HepG2 (cell line): Measurements from ENCODE around the gene ATP8A1. TPM values are rescaled to one million over a fixed set of nuclear protein-coding genes. Genes with fewer than 3 reads are reported as not detected.
"Not testable (repeated sequence)": the region's sequence is repeated elsewhere in the genome, so short reads cannot be mapped to it uniquely, and the experiment has no call there.

Experiments used
- ATAC-seq: fragments of 200-7000 bp; cut with Tn5 transposase; 3 replicates; pipeline ENCODE4 v1.9.1; 2020; ENCODE audit warnings: mild to moderate bottlenecking, moderate library complexity
- BruUV-seq: library from RNA; stranded (reverse); fragments of 400-500 nt; replicated peaks from 2 replicates; lab custom pipeline; 2021; lab: Mats Ljungman, UMichigan
- CTCF ChIA-PET: fragments of 300-600 bp; formaldehyde crosslinking; extraction: SDS; loops from one replicate; lab custom pipeline; 2021; ENCODE audit warnings: low total read pairs, inconsistent platforms, low intra/inter-chr PET ratio; lab: Yijun Ruan, JAX
- POLR2A ChIA-PET: fragments of 350-600 bp; sonication (Branson Sonifier 250); formaldehyde crosslinking; loops from one replicate; lab custom pipeline; 2020; ENCODE audit warnings: antibody characterized with exemption, inconsistent platforms; lab: Yijun Ruan, JAX
- DNase-seq: peaks from one replicate; pipeline ENCODE4 v3.0.0-alpha.2; 2015; ENCODE audit warnings: low spot score
- FAIRE-seq: peaks from 3 replicates; lab custom pipeline; 2011; peaks lifted over from hg19 to GRCh38; lab: Jason Lieb, UNC
- H2AFZ ChIP-seq: one replicate; pipeline ENCODE4 v1.6.1; 2011; ENCODE audit warnings: low read length, inconsistent platforms
- H3K27ac ChIP-seq: fragments of 300-600 bp; 3 replicates; pipeline ENCODE4 v1.8.0; 2011; ENCODE audit warnings: mixed run types, mild to moderate bottlenecking, mixed read lengths, low read length, inconsistent platforms; ENCODE audit not compliant: insufficient read depth; ENCODE audit errors: extremely low read length
- H3K27me3 ChIP-seq, 2 experiments: fragments of 200-600 bp in 1 of 2; 2 replicates in 1 of 2; 3 replicates in 1 of 2; pipeline versions ENCODE4 v1.6.0 to v1.8.0; 2011; ENCODE audit warnings: low read length in 2 of 2, mild to moderate bottlenecking in 2 of 2, moderate library complexity in 2 of 2, inconsistent platforms in 1 of 2; ENCODE audit not compliant: insufficient read depth in 2 of 2, control insufficient read depth in 1 of 2
- H3K36me3 ChIP-seq, 2 experiments: fragments of 200-600 bp in 1 of 2; replicated peaks in 1 of 2; 2 replicates in 1 of 2; 3 replicates in 1 of 2; pipeline versions ENCODE4 v1.5.1 to v1.8.0; 2011; ENCODE audit warnings: low read length in 2 of 2, inconsistent platforms in 1 of 2; ENCODE audit not compliant: insufficient read depth in 2 of 2, control insufficient read depth in 1 of 2
- H3K4me1 ChIP-seq: 2 replicates; pipeline ENCODE4 v1.5.1; 2012; ENCODE audit warnings: low read length, inconsistent platforms; ENCODE audit not compliant: insufficient read depth
- H3K4me2 ChIP-seq: 2 replicates; pipeline ENCODE4 v1.6.0; 2011; ENCODE audit warnings: low read depth, low read length, inconsistent platforms
- H3K4me3 ChIP-seq, 3 experiments: fragments of 200-600 bp in 1 of 3; sonication (generic), shearing (Covaris generic) in 1 of 3; replicated peaks in 1 of 3; 2 replicates each; pipeline ENCODE4 v1.5.1; 2011 to 2016; ENCODE audit warnings: low read length in 3 of 3, inconsistent platforms in 2 of 3, low read depth in 2 of 3, mild to moderate bottlenecking in 2 of 3, control low read depth in 1 of 3, mixed read lengths in 1 of 3; ENCODE audit not compliant: insufficient read depth in 1 of 3
- H3K79me2 ChIP-seq: one replicate; pipeline ENCODE4 v1.6.1; 2011; ENCODE audit warnings: low read length, inconsistent platforms; ENCODE audit not compliant: insufficient read depth
- H3K9ac ChIP-seq: 2 replicates; pipeline ENCODE4 v1.6.0; 2011; ENCODE audit warnings: mild to moderate bottlenecking, low read depth, low read length, inconsistent platforms; ENCODE audit not compliant: insufficient read depth
- H3K9me3 ChIP-seq: 2 replicates; pipeline ENCODE4 v1.5.1; 2012; ENCODE audit warnings: mild to moderate bottlenecking, low read length
- H4K20me1 ChIP-seq: 2 replicates; pipeline ENCODE4 v1.6.0; 2011; ENCODE audit warnings: inconsistent platforms, mild to moderate bottlenecking, low read length, moderate library complexity; ENCODE audit not compliant: insufficient read depth
- E2F2 ChIP-seq: sonication (generic); formaldehyde crosslinking; IDR thresholded peaks from 2 replicates; pipeline ENCODE4 v1.4.0; 2020; ENCODE audit warnings: missing genetic modification reagents, borderline replicate concordance
- HIVEP1 ChIP-seq: sonication (generic); formaldehyde crosslinking; IDR thresholded peaks from 2 replicates; pipeline ENCODE4 v1.4.0; 2020; ENCODE audit warnings: mild to moderate bottlenecking, missing genetic modification reagents
- HMGXB3 ChIP-seq: sonication (generic); formaldehyde crosslinking; IDR thresholded peaks from 2 replicates; pipeline ENCODE4 v1.4.0; 2020; ENCODE audit warnings: missing genetic modification reagents, borderline replicate concordance
- HNF4G ChIP-seq, 2 experiments: sonication (generic) in 1 of 2; formaldehyde crosslinking in 1 of 2; IDR thresholded peaks; 2 replicates each; pipeline versions ENCODE4 v1.4.0 to v1.6.1; 2011 to 2020; ENCODE audit warnings: borderline replicate concordance in 2 of 2, low read depth in 2 of 2, mild to moderate bottlenecking in 2 of 2, low read length in 1 of 2, missing genetic modification reagents in 1 of 2, moderate library complexity in 1 of 2
- NFYC ChIP-seq: IDR thresholded peaks from 2 replicates; pipeline ENCODE4 v1.6.1; 2016; ENCODE audit warnings: missing genetic modification reagents, missing compliant biosample characterization
- PAX8 ChIP-seq: sonication (generic); formaldehyde crosslinking; IDR thresholded peaks from 2 replicates; pipeline ENCODE4 v1.8.0; 2022; ENCODE audit warnings: mild to moderate bottlenecking, missing genetic modification reagents, borderline replicate concordance
- RFXANK ChIP-seq: IDR thresholded peaks from 2 replicates; pipeline ENCODE4 v1.6.1; 2016
- ZFP36 ChIP-seq: fragments of 150-350 bp; IDR thresholded peaks from 2 replicates; pipeline ENCODE4 v1.6.1; 2018; ENCODE audit warnings: borderline replicate concordance, low read length, low read depth; ENCODE audit not compliant: partially characterized antibody
- WGBS: methylation state at CpG from one replicate; pipeline ENCODE4 v1.1.6; 2017; ENCODE audit warnings: low lambda C conversion rate; 5-methylcytosine and 5-hydroxymethylcytosine counted together
- in situ Hi-C: cut with HindIII; loops from 2 replicates; pipeline ENCODE4 v1.10.0; 2017; ENCODE audit warnings: low pct_unique_long_range_greater_than_20kb; ENCODE audit not compliant: extremely low pct_ligation_motif_present
- intact Hi-C: fragments of 100-400 bp; cut with micrococcal nuclease; formaldehyde crosslinking; loops from one replicate; pipeline ENCODE4 v1.10.0; 2022; ENCODE audit not compliant: unreplicated experiment
- polyA plus RNA-seq, 8 experiments: library from polyadenylated mRNA; depleted of rRNA in 3 of 8; stranded (reverse) in 7 of 8; unstranded in 1 of 8; fragments of >200 nt; fragmentation: Illumina TruSeq in 4 of 8; extraction: Trizol in 4 of 8; gene quantifications; 2 replicates each; pipeline versions ENCODE4 v1.2.1 to v1.2.3, GENCODE V29; 2011 to 2016; ENCODE audit warnings: low read depth in 4 of 8, missing spikeins in 1 of 8, mixed read lengths in 1 of 8; ENCODE audit not compliant: insufficient read depth in 1 of 8
- total RNA-seq, 5 experiments: library from RNA; depleted of rRNA; stranded (reverse); fragments of >200 nt; fragmentation: Illumina TruSeq; extraction: Trizol; gene quantifications; 2 replicates each; pipeline ENCODE4 v1.2.3, GENCODE V29; 2016; ENCODE audit warnings: low read depth in 1 of 5

ATP8A1 gene
- total and polyA plus RNA-seq, 2 of the 13 experiments (the other 11 are each of a cell fraction or from before 2014, with no cell fraction given): 1.7 to 6.2 TPM

GRCh38 chr4:42464550-42465094, 192.3 kb downstream of the ATP8A1 start:
- intact Hi-C loops: no loop called here
- no peaks in the 10 kb centered on the region for H3K79me2 ChIP-seq
- POLR2A ChIA-PET: no interaction called here
- H3K36me3 ChIP-seq: no peaks in the 10 kb centered on the region
- TF ChIP-seq HIVEP1 (CRISPR knock-in tag): no peak
- no peak for TF ChIP-seq PAX8 (CRISPR knock-in tag)
- TF ChIP-seq HMGXB3 (CRISPR knock-in tag): no peak
- TF ChIP-seq ZFP36: no peak
- no peak for TF ChIP-seq E2F2 (CRISPR knock-in tag)
- TF ChIP-seq RFXANK (CRISPR knock-in tag): no peak
- no peak for TF ChIP-seq HNF4G (IDR thresholded peaks at IDR 0.05; ENCODE audit: borderline replicate concordance, low read depth, low read length)
- TF ChIP-seq HNF4G (CRISPR knock-in tag; IDR thresholded peaks at IDR 0.05; ENCODE audit: borderline replicate concordance, low read depth): no peak
- no peak for TF ChIP-seq NFYC (CRISPR knock-in tag)
- TF ChIP-seq, all 625 proteins: peak for 0
- H3K4me3 ChIP-seq: no peak overlapping the region
- DNase-seq (no peak), FAIRE-seq (no peak), ATAC-seq (no peak)
- in situ Hi-C loops: no loop called here
- no peaks in the 10 kb centered on the region for H3K9me3 ChIP-seq
- H3K4me2 ChIP-seq: no peak overlapping the region
- BruUV-seq: no TSS peak
- CTCF ChIA-PET: no interaction called here
- WGBS: 72% methylated on average over 8 of the region's 8 CpGs
- H3K27ac ChIP-seq: no peak overlapping the region
- H3K9ac ChIP-seq: no peak overlapping the region
- no peak overlapping the region for H2AFZ ChIP-seq
- H3K4me1 ChIP-seq: no peaks in the 10 kb centered on the region
- no peaks in the 10 kb centered on the region for H4K20me1 ChIP-seq
- no peaks in the 10 kb centered on the region for H3K27me3 ChIP-seq

GRCh38 chr4:42461216-42461615, 195.7 kb downstream of the ATP8A1 start:
- BruUV-seq, in situ Hi-C loops, H3K9me3 ChIP-seq, H3K27me3 ChIP-seq, H3K36me3 ChIP-seq, DNase-seq, CTCF ChIA-PET, H2AFZ ChIP-seq, H3K27ac ChIP-seq, intact Hi-C loops, H3K4me3 ChIP-seq, H3K4me1 ChIP-seq, H3K4me2 ChIP-seq, FAIRE-seq, H3K9ac ChIP-seq, H3K79me2 ChIP-seq, H4K20me1 ChIP-seq, POLR2A ChIA-PET, ATAC-seq: not testable (repeated sequence)
- 100% methylated on average over 1 of the region's 1 CpG for WGBS
